GM19463 (cell line): ENCODE data around the gene C1QTNF1.

ENCODE experiments used
- ATAC-seq: cut with Tn5 transposase; IDR thresholded peaks from one replicate; pipeline ENCODE4 v1.9.1; 2021; ENCODE audit warnings: mild to moderate bottlenecking, moderate library complexity; ENCODE audit not compliant: unreplicated experiment

The C1QTNF1 gene

GRCh38 chr17:79023886-79024771, at the start of gene C1QTNF1:
Gene C1QTNF1, plus strand, starts transcription at chr17:79024169. Its CDS starts 19,800 bp downstream, at chr17:79043969.
- ATAC-seq, result no peak

- no peak for ATAC-seq
These were observed 49.1 kb upstream of the C1QTNF1 start for GRCh38 chr17:78974635-78975591.

- no peak for ATAC-seq
These were observed 46.9 kb upstream of the C1QTNF1 start for GRCh38 chr17:78976907-78977680.

GRCh38 chr17:78977681-78977943, 46.4 kb upstream of the C1QTNF1 start:
- no peak for ATAC-seq

- no peak for ATAC-seq
These were observed 45.7 kb upstream of the C1QTNF1 start for GRCh38 chr17:78977997-78978973.

GRCh38 chr17:78979780-78980623, 44.0 kb upstream of the C1QTNF1 start, which contains the start of gene LGALS3BP:
Gene LGALS3BP, minus strand, starts transcription at chr17:78979923. Its CDS starts 2,732 bp downstream, at chr17:78977191.
- ATAC-seq, result no peak

- ATAC-seq, result no peak
These were observed 43.4 kb upstream of the C1QTNF1 start for GRCh38 chr17:78980624-78980972.

- ATAC-seq, result no peak
These were observed 42.7 kb upstream of the C1QTNF1 start for GRCh38 chr17:78981010-78981888.

GRCh38 chr17:78985395-78985794, 38.6 kb upstream of the C1QTNF1 start:
- ATAC-seq, result no peak

- no peak for ATAC-seq
These were observed 37.8 kb upstream of the C1QTNF1 start for GRCh38 chr17:78986048-78986648.

- ATAC-seq, result no peak
These were observed 37.2 kb upstream of the C1QTNF1 start for GRCh38 chr17:78986649-78987328.

GRCh38 chr17:78988152-78988551, 35.8 kb upstream of the C1QTNF1 start:
- ATAC-seq, result no peak

- no peak for ATAC-seq
These were observed 33.5 kb upstream of the C1QTNF1 start for GRCh38 chr17:78990349-78991016.

GRCh38 chr17:78991017-78991738, 32.8 kb upstream of the C1QTNF1 start:
- no peak for ATAC-seq

- ATAC-seq, result no peak
These were observed 31.9 kb upstream of the C1QTNF1 start for GRCh38 chr17:78991906-78992532.
